GM12873 (cell line): Measurements from ENCODE around the gene COL23A1.

Experiments used
- TF ChIP-seq, protein P1 (sequence below): IDR thresholded peaks from 2 replicates; pipeline ENCODE4 v1.5.1; 2012; ENCODE audit warnings: low read depth, mild to moderate bottlenecking, moderate library complexity, low read length, control low read depth; ENCODE audit not compliant: insufficient read depth; ENCODE audit errors: missing control alignments

The COL23A1 gene

DNA sequence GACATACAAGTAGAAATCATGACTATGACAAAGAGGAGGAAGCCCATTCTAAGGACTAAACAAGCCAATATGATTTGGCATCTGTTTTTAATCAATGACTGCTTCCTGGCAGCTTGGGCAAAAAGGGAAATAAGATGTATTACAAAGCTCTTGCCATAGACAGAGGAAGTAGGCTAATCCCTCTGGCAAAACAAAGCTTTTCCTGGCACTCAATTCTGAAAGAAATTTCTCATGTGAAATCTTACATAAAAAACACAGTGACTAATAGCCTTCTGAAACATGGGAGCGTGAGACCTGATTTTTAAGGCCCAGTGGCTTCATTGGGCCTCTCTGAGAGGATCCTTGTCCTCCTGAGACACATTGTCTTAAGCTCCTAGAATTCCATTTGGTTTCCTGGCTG, 93.6 kb downstream of the COL23A1 start:
- TF ChIP-seq, protein P1, sequence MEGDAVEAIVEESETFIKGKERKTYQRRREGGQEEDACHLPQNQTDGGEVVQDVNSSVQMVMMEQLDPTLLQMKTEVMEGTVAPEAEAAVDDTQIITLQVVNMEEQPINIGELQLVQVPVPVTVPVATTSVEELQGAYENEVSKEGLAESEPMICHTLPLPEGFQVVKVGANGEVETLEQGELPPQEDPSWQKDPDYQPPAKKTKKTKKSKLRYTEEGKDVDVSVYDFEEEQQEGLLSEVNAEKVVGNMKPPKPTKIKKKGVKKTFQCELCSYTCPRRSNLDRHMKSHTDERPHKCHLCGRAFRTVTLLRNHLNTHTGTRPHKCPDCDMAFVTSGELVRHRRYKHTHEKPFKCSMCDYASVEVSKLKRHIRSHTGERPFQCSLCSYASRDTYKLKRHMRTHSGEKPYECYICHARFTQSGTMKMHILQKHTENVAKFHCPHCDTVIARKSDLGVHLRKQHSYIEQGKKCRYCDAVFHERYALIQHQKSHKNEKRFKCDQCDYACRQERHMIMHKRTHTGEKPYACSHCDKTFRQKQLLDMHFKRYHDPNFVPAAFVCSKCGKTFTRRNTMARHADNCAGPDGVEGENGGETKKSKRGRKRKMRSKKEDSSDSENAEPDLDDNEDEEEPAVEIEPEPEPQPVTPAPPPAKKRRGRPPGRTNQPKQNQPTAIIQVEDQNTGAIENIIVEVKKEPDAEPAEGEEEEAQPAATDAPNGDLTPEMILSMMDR: no peak

DNA sequence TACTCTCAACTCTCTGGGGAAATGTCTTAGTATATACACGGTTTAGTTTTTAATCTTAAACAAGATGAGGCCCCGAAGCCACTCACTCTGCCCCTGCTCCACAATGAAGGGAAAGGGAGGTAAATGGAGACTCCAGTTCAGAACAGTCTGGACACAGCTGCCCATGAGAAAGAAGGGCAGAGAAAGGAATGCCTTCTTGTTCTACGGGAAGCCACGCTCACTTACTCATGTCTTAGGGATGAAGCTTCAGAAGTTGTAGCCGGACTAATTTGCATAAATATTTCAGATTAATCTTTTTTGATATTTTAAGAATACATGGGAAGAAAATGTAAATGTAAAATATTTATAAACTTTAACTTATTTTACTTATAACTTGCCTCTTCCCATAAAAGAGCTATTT, 94.0 kb downstream of the COL23A1 start:
- TF ChIP-seq, protein P1: no peak

DNA sequence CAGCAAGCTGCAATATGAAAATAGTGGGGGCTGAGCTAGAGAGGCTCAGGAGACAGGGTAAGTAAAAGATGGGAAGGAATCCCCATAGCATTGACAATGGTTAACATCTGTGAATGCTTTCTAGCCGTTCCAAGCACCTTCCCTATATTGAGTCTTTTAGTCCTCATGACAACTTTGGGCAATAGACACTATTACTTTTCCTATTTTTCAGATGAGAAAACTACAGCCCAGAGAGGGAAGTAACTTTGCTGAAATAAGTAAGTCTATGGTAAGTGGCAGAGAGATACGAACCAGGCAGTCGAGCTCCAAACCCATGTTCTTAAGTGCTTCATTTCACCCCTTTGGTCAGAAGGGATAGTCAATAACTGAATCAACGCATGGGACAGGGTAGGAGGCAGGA, 94.5 kb downstream of the COL23A1 start:
- TF ChIP-seq, protein P1: no peak

DNA sequence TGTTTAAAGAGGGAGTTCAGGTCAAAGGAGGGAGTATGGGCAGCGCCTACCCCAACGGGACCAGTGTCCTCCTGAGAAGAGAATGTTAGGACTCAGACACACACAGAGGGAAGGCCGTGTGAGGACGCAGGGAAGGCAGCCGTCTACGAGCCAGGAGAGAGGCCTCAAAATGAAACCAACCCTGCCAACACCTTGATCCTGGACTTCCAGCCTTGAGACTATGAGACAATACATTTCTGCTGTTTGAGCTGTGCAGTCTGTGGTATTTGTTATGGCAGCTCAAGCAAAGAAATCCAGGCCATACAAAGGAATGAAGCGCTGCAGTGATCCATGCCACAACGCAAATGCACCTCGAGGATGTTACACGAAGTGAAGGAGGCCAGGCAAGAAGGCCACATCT, 97.9 kb downstream of the COL23A1 start:
- TF ChIP-seq, protein P1: no peak

DNA sequence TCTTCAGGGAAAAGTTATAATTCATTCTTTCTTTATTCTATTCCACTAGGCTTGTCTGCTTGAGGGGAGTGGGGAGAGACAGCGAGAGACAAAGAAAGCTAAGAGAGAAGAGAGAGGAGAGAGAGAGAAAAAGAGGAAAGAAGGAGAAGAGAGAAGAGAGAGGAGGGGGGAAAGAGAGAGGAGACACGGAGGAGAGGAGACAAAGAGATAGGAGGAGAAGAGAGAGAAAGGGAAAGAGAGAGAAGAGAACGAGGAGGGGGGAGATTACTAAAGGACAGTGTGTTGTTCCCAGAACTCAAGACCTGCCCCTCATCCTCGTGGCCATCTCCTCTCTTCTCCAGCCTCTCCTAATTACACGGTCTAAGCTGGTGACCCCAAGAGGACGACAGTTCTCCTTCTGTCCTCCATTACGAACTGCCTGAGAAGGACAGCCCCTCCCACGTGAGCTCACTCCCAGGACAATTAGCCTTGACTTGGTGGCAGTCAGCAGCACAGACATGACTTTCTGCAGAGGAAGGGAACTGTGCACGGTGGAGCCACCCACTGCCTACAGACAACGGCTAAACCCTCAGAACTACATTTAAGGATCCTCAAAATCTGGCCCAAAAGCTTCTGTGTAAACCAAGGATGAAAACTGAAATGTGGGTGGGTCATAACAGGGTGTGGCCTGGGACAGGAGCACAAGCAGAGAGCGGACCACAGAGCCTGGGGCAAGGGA, 99.1 kb downstream of the COL23A1 start:
- TF ChIP-seq, protein P1: no peak

DNA sequence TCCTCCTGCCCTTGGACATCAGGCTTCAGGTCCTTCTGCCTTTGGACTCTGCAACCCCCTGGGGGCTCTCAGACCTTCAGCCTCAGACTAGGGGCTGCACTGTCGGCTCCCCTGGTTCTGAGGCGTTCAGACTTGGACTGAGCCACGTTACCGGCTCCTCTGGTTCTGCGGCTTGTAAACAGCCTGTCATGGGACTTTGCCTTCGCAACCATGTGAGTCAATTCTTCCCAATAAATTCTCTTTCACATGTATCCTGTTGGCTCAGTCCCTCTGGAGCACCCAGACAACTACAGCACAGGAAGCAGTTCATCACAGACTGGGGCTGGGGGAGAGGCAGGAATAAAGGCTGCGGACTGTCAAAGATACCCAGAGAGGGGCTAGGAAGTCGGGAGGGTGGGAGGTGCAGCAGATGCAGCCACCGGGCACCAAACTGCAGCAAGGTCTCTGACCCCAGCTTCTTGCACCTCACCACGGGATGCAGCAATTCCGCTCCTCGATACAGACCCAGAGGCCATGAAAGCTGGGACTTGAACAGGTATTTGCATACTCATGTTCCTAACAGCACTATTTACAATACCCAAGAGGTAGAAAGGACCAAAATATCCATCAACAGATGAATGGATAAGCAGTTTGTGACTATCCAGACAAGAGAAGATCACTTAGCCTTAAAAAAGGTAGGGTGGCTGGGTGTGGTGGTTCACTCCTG, 100.8 kb downstream of the COL23A1 start:
- TF ChIP-seq, protein P1: no peak

DNA sequence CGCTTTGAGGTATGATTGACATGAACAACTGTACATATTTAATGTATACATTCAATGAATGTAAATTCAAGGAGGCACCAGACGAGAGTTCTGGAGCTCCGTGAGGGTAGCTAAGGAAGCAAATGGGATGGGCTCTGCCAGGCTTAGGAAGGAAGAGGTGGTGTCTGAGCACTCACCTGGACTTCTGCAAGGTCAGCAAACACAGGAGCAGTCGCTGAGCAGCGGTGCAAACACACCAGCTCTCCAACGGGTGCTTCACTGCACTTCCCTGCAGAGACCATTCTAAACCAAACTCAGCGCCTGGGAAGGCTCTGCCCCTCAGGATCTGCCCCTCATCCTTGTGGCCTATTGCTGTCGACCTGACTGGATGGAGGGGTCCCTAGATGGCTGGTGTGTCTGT, 101.5 kb downstream of the COL23A1 start:
- TF ChIP-seq, protein P1: no peak
